SJCRH30 (cell line): ENCODE data around the gene CFAP20. TPM values are rescaled to one million over a fixed set of nuclear protein-coding genes. Genes with fewer than 3 reads are reported as not detected.
"Not testable (repeated sequence)": the region's sequence is repeated elsewhere in the genome, so short reads cannot be mapped to it uniquely, and the experiment has no call there.

ENCODE experiments used
- DNase-seq, 2 experiments: peaks; one replicate each; pipeline ENCODE4 v3.0.0-alpha.2; 2015 to 2020
- H3K27ac ChIP-seq: fragments of 250-450 bp; sonication (Bioruptor Pico); 2 replicates; pipeline ENCODE4 v1.5.1; 2020; ENCODE audit warnings: mild to moderate bottlenecking, moderate library complexity
- H3K27me3 ChIP-seq: fragments of 250-450 bp; sonication (Bioruptor Pico); 2 replicates; pipeline ENCODE4 v1.5.1; 2020; ENCODE audit warnings: mild to moderate bottlenecking, moderate library complexity
- H3K36me3 ChIP-seq: fragments of 250-450 bp; sonication (Bioruptor Pico); 2 replicates; pipeline ENCODE4 v1.5.1; 2020; ENCODE audit warnings: mild to moderate bottlenecking, moderate library complexity
- H3K4me1 ChIP-seq: fragments of 250-450 bp; sonication (Bioruptor Pico); 2 replicates; pipeline ENCODE4 v1.5.1; 2020; ENCODE audit warnings: mild to moderate bottlenecking, moderate library complexity
- H3K4me3 ChIP-seq: fragments of 250-450 bp; sonication (Bioruptor Pico); 2 replicates; pipeline ENCODE4 v1.5.1; 2020; ENCODE audit warnings: mild to moderate bottlenecking, moderate library complexity
- H3K9me3 ChIP-seq: fragments of 250-450 bp; sonication (Bioruptor Pico); replicated peaks from 2 replicates; pipeline ENCODE4 v1.5.1; 2020; ENCODE audit warnings: mild to moderate bottlenecking, moderate library complexity
- total RNA-seq: library from RNA; depleted of rRNA; stranded (reverse); fragments of >200 nt; shearing (Covaris generic); gene quantifications from 2 replicates; pipeline ENCODE4 v1.2.3, GENCODE V29; 2014; rRNA removed

CFAP20 gene
- total RNA-seq, 1 experiment from 2014 or later, result 119 TPM

- H3K4me1 ChIP-seq, result no peaks in the 10 kb centered on the region
- H3K27ac ChIP-seq, result no peak overlapping the region
- no peak overlapping the region for H3K4me3 ChIP-seq
- no peaks in the 10 kb centered on the region for H3K27me3 ChIP-seq
- H3K36me3 ChIP-seq, result no peaks in the 10 kb centered on the region
- 0 out of 2 replicates have a peak, but pooled peaks cover 3% of the 10 kb centered on the region for H3K9me3 ChIP-seq
- DNase-seq, result no peak
Measured at GRCh38 chr16:58074657-58075056, 54.5 kb downstream of the CFAP20 start.

- H3K27me3 ChIP-seq, H3K27ac ChIP-seq, H3K4me3 ChIP-seq, H3K36me3 ChIP-seq, H3K4me1 ChIP-seq, DNase-seq, H3K9me3 ChIP-seq: not testable (repeated sequence)
Measured at GRCh38 chr16:58073086-58073485, 56.1 kb downstream of the CFAP20 start.

- H3K27ac ChIP-seq, DNase-seq, H3K4me1 ChIP-seq, H3K27me3 ChIP-seq, H3K4me3 ChIP-seq, H3K36me3 ChIP-seq, H3K9me3 ChIP-seq: not testable (repeated sequence)
Measured at GRCh38 chr16:58072134-58072533, 57.0 kb downstream of the CFAP20 start.

GRCh38 chr16:58070585-58070984 is 58.6 kb downstream of the CFAP20 start:
- Histone ChIP-seq H3K4me3 (no peak overlapping the region), H3K4me1 (no peaks in the 10 kb centered on the region), H3K27me3 (no peaks in the 10 kb centered on the region), H3K27ac (no peak overlapping the region), H3K36me3 (no peaks in the 10 kb centered on the region), H3K9me3 (no peaks in the 10 kb centered on the region)
- DNase-seq, result no peak

Other genes with a start within 250 kb of the CFAP20 start
- not detected in 2 replicates for gene CNGB1, start 158.3 kb downstream of the CFAP20 start, total RNA-seq
- gene ZNF319, start 128.7 kb downstream of the CFAP20 start, total RNA-seq, result 5.6 and 5.7 TPM in 2 replicates
- gene USB1, start 128.0 kb downstream of the CFAP20 start, total RNA-seq, result 20.4 and 21.1 TPM in 2 replicates
- 3.5 and 3.9 TPM in 2 replicates for gene MMP15, start 103.6 kb downstream of the CFAP20 start, total RNA-seq
- 73.4 and 77.7 TPM in 2 replicates for gene CSNK2A2, start 68.7 kb upstream of the CFAP20 start, total RNA-seq
- gene PRSS54, start 165.6 kb upstream of the CFAP20 start, total RNA-seq, result not detected in 2 replicates